Gastroesophageal sphincter (tissue), 4 donors: Measurements from ENCODE around the gene RPS21. TPM values are rescaled to one million over a fixed set of nuclear protein-coding genes. Genes with fewer than 3 reads are reported as not detected.

ENCODE experiments used
- ATAC-seq: fragments of 150-250 bp; one replicate; pipeline ENCODE4 v1.9.1; 2016; ENCODE audit warnings: mild to moderate bottlenecking, moderate library complexity
- H3K27ac ChIP-seq, 4 donors: fragments of 200-600 bp; sonication (generic) in 3 of 4; 1 replicate in 3 of 4; 2 replicates in 1 of 4; pipeline ENCODE4 v1.5.1; 2016 to 2019
- H3K27me3 ChIP-seq: fragments of 200-600 bp; sonication (generic); one replicate; pipeline ENCODE4 v1.5.1; 2019
- H3K36me3 ChIP-seq, 2 donors: fragments of 200-600 bp; sonication (generic); one replicate each; pipeline ENCODE4 v1.5.1; 2019; ENCODE audit warnings: control low read depth in 1 of 2
- H3K4me1 ChIP-seq, 3 donors: fragments of 200-600 bp; sonication (generic); 1 replicate in 2 of 3; 2 replicates in 1 of 3; pipeline ENCODE4 v1.5.1; 2016 to 2019; ENCODE audit warnings: control low read depth in 2 of 3
- H3K4me3 ChIP-seq, 2 donors: fragments of 200-600 bp; sonication (generic); one replicate each; pipeline ENCODE4 v1.5.1; 2019; ENCODE audit warnings: mild to moderate bottlenecking in 1 of 2, moderate library complexity in 1 of 2
- H3K9me3 ChIP-seq, 3 donors: fragments of 200-600 bp; sonication (generic); one replicate each; pipeline ENCODE4 v1.5.1; 2017 to 2019; ENCODE audit warnings: control low read depth in 2 of 3
- CTCF ChIP-seq, 4 experiments: fragments of 200-600 bp in 2 of 4; fragments of 450-650 bp in 2 of 4; sonication (generic) in 1 of 4; IDR thresholded peaks; one replicate each; pipeline ENCODE4 v1.5.1; 2017 to 2019; ENCODE audit warnings: antibody characterized with exemption in 4 of 4, mild to moderate bottlenecking in 2 of 4, moderate library complexity in 2 of 4
- EP300 ChIP-seq: sonication (generic); formaldehyde crosslinking; IDR thresholded peaks from one replicate; pipeline ENCODE4 v1.6.1; 2017; ENCODE audit warnings: antibody characterized with exemption, mild to moderate bottlenecking
- POLR2A ChIP-seq, 2 donors: fragments of 450-650 bp; IDR thresholded peaks; one replicate each; pipeline ENCODE4 v1.6.1; 2017; ENCODE audit warnings: antibody characterized with exemption in 2 of 2, mild to moderate bottlenecking in 2 of 2, moderate library complexity in 1 of 2
- POLR2AphosphoS5 ChIP-seq: sonication (generic); formaldehyde crosslinking; IDR thresholded peaks from one replicate; pipeline ENCODE4 v1.6.1; 2017; ENCODE audit warnings: antibody characterized with exemption
- WGBS, 2 donors: methylation state at CpG; one replicate each; pipeline ENCODE4 v1.1.5; 2018; ENCODE audit warnings: low coverage in 1 of 2; 5-methylcytosine and 5-hydroxymethylcytosine counted together
- total RNA-seq, 4 donors: library from RNA; depleted of rRNA; stranded (reverse); fragments of >200 nt; gene quantifications; one replicate each; pipeline ENCODE4 v1.1.0, GENCODE V29; 2016

Gene RPS21
- total RNA-seq, 4 donors from 2014 or later: 383 to 2,881 (median 2,372) TPM

GRCh38 chr20:62350098-62350628 is 36.7 kb upstream of the RPS21 start:
- H3K27me3 ChIP-seq: no peaks in the 10 kb centered on the region
- H3K4me3 ChIP-seq: no peak overlapping the region
- no peak for ATAC-seq
- H3K36me3 ChIP-seq: peaks cover 0 to 67% of the 10 kb centered on the region in 2 donors
- TF ChIP-seq POLR2AphosphoS5 (no peak), POLR2A (IDR thresholded peaks at IDR 0.05) (no peak), CTCF (IDR thresholded peaks at IDR 0.05) (no peak), EP300 (no peak)
- H3K9me3 ChIP-seq: no peaks in the 10 kb centered on the region
- peak overlapping the region in 3 of 4 donors; percentile 88 to 94 (median 93) for H3K27ac ChIP-seq
- WGBS, 2 donors: 69 to 90% methylated on average over 2 to 7 of the region's 16 CpGs
- H3K4me1 ChIP-seq: peaks cover 0 to 46% (median 23%) of the 10 kb centered on the region in 3 donors

- ATAC-seq: no peak
- 76% methylated on average over 3 of the region's 23 CpGs; no CpG with 5 or more reads in 1 of the 2 donors for WGBS, 2 donors
These were observed 36.1 kb upstream of the RPS21 start for GRCh38 chr20:62350629-62351422.

GRCh38 chr20:62351469-62352401 is 35.2 kb upstream of the RPS21 start:
- TF ChIP-seq CTCF (IDR thresholded peaks at IDR 0.05): no peak
- TF ChIP-seq EP300: no peak
- TF ChIP-seq POLR2A (IDR thresholded peaks at IDR 0.05): no peak
- no peak for TF ChIP-seq POLR2AphosphoS5

More at GRCh38 chr20:62350629-62351422, 36.1 kb upstream of the RPS21 start:
- Histone ChIP-seq H3K4me3 (no peak overlapping the region), H3K27me3 (no peaks in the 10 kb centered on the region), H3K27ac (peak overlapping the region in 3 of 4 donors; percentile 88 to 94 (median 93)), H3K36me3 (peaks cover 0 to 60% of the 10 kb centered on the region in 2 donors), H3K4me1 (peaks cover 3 to 52% (median 30%) of the 10 kb centered on the region in 3 donors), H3K9me3 (no peaks in the 10 kb centered on the region)
- no peak for TF ChIP-seq CTCF (IDR thresholded peaks at IDR 0.05)
- no peak for TF ChIP-seq POLR2A (IDR thresholded peaks at IDR 0.05)
- no peak for TF ChIP-seq EP300
- no peak for TF ChIP-seq POLR2AphosphoS5

GRCh38 chr20:62352402-62353288 is 34.3 kb upstream of the RPS21 start:
- TF ChIP-seq EP300 (no peak), POLR2A (IDR thresholded peaks at IDR 0.05) (no peak), CTCF (IDR thresholded peaks at IDR 0.05) (peak in 3 of 4 experiments; percentile 55 to 78 (median 56)), POLR2AphosphoS5 (peak; percentile 92)
- H3K36me3 ChIP-seq: peaks cover 0 to 42% of the 10 kb centered on the region in 2 donors

More at GRCh38 chr20:62351469-62352401, 35.2 kb upstream of the RPS21 start:
- Histone ChIP-seq H3K27me3 (no peaks in the 10 kb centered on the region), H3K36me3 (peaks cover 0 to 51% of the 10 kb centered on the region in 2 donors), H3K4me3 (no peak overlapping the region), H3K4me1 (peaks cover 6 to 61% (median 39%) of the 10 kb centered on the region in 3 donors), H3K9me3 (no peaks in the 10 kb centered on the region), H3K27ac (peak overlapping the region; percentile 41 to 94 (median 90))
- 89 to 96% methylated on average over 4 to 9 of the region's 60 CpGs for WGBS, 2 donors
- no peak for ATAC-seq

More at GRCh38 chr20:62352402-62353288, 34.3 kb upstream of the RPS21 start:
- peak; percentile 74 for ATAC-seq
- WGBS, 2 donors: 88% methylated on average over 4 of the region's 43 CpGs; no CpG with 5 or more reads in 1 of the 2 donors
- H3K27ac ChIP-seq: peak overlapping the region; percentile 41 to 94 (median 90)
- no peak overlapping the region for H3K4me3 ChIP-seq
- no peaks in the 10 kb centered on the region for H3K9me3 ChIP-seq
- H3K4me1 ChIP-seq: peaks cover 7 to 71% (median 48%) of the 10 kb centered on the region in 3 donors
- no peaks in the 10 kb centered on the region for H3K27me3 ChIP-seq
